HEK293T (cell line): ENCODE data around the gene SPPL3.

Experiments
- ARNT ChIP-seq: fragments of 450-650 bp; IDR thresholded peaks from 2 replicates; pipeline ENCODE4 v1.6.1; 2017; ENCODE audit warnings: mild to moderate bottlenecking
- BHLHE40 ChIP-seq: fragments of 450-650 bp; IDR thresholded peaks from 2 replicates; pipeline ENCODE4 v1.6.1; 2016; ENCODE audit warnings: mild to moderate bottlenecking, moderate library complexity, borderline replicate concordance
- CTBP1 ChIP-seq: fragments of 450-650 bp; IDR thresholded peaks from 2 replicates; pipeline ENCODE4 v1.6.1; 2016; ENCODE audit warnings: borderline replicate concordance
- ELF4 ChIP-seq: fragments of 450-650 bp; IDR thresholded peaks from 2 replicates; pipeline ENCODE4 v1.6.1; 2017; ENCODE audit warnings: antibody characterized with exemption
- FOXK2 ChIP-seq: fragments of 450-650 bp; IDR thresholded peaks from 2 replicates; pipeline ENCODE4 v1.6.1; 2016; ENCODE audit warnings: mild to moderate bottlenecking
- FOXM1 ChIP-seq: fragments of 450-650 bp; IDR thresholded peaks from 2 replicates; pipeline ENCODE4 v1.6.1; 2017; ENCODE audit warnings: mild to moderate bottlenecking, borderline replicate concordance
- HDGF ChIP-seq: fragments of 450-650 bp; IDR thresholded peaks from 2 replicates; pipeline ENCODE4 v1.6.1; 2017; ENCODE audit warnings: antibody characterized with exemption, borderline replicate concordance
- NFRKB ChIP-seq: fragments of 450-650 bp; IDR thresholded peaks from 2 replicates; pipeline ENCODE4 v1.6.1; 2016; ENCODE audit warnings: mild to moderate bottlenecking, moderate library complexity
- SUZ12 ChIP-seq: fragments of 450-650 bp; IDR thresholded peaks from 2 replicates; pipeline ENCODE4 v1.6.1; 2016; ENCODE audit warnings: mild to moderate bottlenecking
- TARDBP ChIP-seq: fragments of 450-650 bp; IDR thresholded peaks from 2 replicates; pipeline ENCODE4 v1.6.1; 2016
- TF ChIP-seq, protein P1 (sequence below): fragments of 450-650 bp; IDR thresholded peaks from 2 replicates; pipeline ENCODE4 v1.6.1; 2016

DNA sequence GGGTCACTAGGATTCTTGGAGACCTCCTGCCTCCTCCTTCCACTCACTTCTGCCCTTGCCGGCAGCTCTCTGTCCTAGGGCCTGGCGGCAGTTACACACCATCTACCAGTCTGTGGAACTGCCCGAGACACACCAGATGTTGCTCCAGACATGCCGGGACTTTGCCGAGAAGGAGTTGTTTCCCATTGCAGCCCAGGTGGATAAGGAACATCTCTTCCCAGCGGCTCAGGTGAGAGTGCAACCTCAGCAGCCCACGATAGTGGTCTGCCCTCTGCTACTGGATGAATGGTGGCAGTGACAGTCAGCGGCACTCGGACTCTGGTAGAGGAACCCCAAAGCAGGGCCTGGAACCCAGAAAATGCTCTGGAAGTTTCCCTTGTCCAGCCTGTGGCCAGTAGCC is 177.2 kb downstream of the SPPL3 start:
- TF ChIP-seq NFRKB (no peak), ELF4 (no peak), BHLHE40 (no peak), TARDBP (no peak), HDGF (no peak), SUZ12 (no peak), FOXK2 (no peak), ARNT (no peak), CTBP1 (no peak), FOXM1 (no peak)
- TF ChIP-seq, protein P1, sequence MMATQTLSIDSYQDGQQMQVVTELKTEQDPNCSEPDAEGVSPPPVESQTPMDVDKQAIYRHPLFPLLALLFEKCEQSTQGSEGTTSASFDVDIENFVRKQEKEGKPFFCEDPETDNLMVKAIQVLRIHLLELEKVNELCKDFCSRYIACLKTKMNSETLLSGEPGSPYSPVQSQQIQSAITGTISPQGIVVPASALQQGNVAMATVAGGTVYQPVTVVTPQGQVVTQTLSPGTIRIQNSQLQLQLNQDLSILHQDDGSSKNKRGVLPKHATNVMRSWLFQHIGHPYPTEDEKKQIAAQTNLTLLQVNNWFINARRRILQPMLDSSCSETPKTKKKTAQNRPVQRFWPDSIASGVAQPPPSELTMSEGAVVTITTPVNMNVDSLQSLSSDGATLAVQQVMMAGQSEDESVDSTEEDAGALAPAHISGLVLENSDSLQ = no peak
